SH-SY5Y (cell line): ENCODE results near the gene GAP43.

Experiments used
- GATA2 ChIP-seq: IDR thresholded peaks from 2 replicates; pipeline ENCODE4 v1.6.1; 2011; ENCODE audit warnings: mild to moderate bottlenecking, low read depth, low read length
- GATA3 ChIP-seq: IDR thresholded peaks from 2 replicates; pipeline ENCODE4 v1.6.1; 2011; ENCODE audit warnings: low read depth, mild to moderate bottlenecking, low read length, moderate library complexity

DNA sequence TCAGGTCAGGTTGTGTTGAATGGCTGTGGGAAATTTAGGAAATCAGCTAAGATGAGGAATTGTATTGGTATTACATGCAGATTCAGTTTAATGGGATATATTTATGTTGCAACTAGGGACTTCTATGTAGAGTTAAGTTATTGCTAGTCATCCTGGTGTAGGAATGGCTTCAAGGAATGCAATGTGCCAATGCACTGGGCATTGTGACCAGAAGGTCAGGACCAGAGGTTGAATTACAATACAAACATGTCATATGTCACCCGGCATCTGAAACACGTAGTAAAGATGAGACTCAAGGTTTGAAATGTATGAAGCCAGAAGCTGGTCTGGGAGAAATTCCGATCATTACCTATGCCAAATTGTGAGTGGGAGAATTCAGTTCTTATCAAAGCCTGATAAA, 11.7 kb upstream of the GAP43 start:
- no peak for TF ChIP-seq GATA2
- no peak for TF ChIP-seq GATA3
